GM10248 (cell line): ENCODE results near the gene ZNF408.
A peak's percentile ranks its signal among the peaks of the same experiment; 100 is the strongest.

Experiments used
- CTCF ChIA-PET: fragments of 300-600 bp; sonication (Branson Sonifier 250); formaldehyde crosslinking; extraction: SDS; loops from one replicate; lab custom pipeline; 2021; ENCODE audit warnings: antibody characterized with exemption; lab: Yijun Ruan, JAX
- POLR2A ChIA-PET: fragments of 350-650 bp; sonication (Branson Sonifier 250); formaldehyde crosslinking; extraction: SDS; loops from one replicate; lab custom pipeline; 2020; ENCODE audit warnings: antibody characterized with exemption; lab: Yijun Ruan, JAX
- DNase-seq: peaks from one replicate; pipeline ENCODE4 v3.0.0; 2012; ENCODE audit errors: extremely low spot score
- CTCF ChIP-seq: IDR thresholded peaks from 2 replicates; pipeline ENCODE4 v1.5.1; 2012; ENCODE audit warnings: mild to moderate bottlenecking, low read depth; ENCODE audit errors: extremely low read depth, missing control alignments, control extremely low read depth

Gene ZNF408

GRCh38 chr11:46700241-46701077 is at the start of gene ZNF408, which contains the start of gene ARHGAP1:
ZNF408 (plus strand) TSS chr11:46701031; CDS start chr11:46701048, 17 bp downstream.
ARHGAP1 (minus strand) TSS chr11:46700619; CDS start chr11:46696107, 4,512 bp downstream.
- POLR2A ChIA-PET: interaction anchor here (0.5 to 1.1 kb wide), 5 partner anchors 9 to 964 kb away, joined by 3 to 6 read pairs (median 5); no protein-coding TSS in a partner anchor
- CTCF ChIA-PET: interaction anchor here (0.8 to 1.5 kb wide), 4 partner anchors 10 to 83 kb away, joined by 3 to 4 read pairs (median 3); partner anchors contain the start of genes ATG13 and HARBI1
- peak; percentile 97 for DNase-seq
- no peak for TF ChIP-seq CTCF

- CTCF ChIA-PET: no interaction called here
- POLR2A ChIA-PET: no interaction called here
- TF ChIP-seq CTCF: no peak
- no peak for DNase-seq
These were observed 45.2 kb upstream of the ZNF408 start for GRCh38 chr11:46655631-46656030.

- ChIA-PET CTCF (interaction anchor here (1.2 to 1.4 kb wide), 2 partner anchors 13 to 17 kb away, joined by 4 to 6 read pairs; no protein-coding TSS in a partner anchor), POLR2A (interaction anchor here (0.7 kb wide), 1 partner anchor 27 kb away, joined by 3 read pairs; no protein-coding TSS in a partner anchor)
- no peak for TF ChIP-seq CTCF
- no peak for DNase-seq
These were observed 43.6 kb upstream of the ZNF408 start for GRCh38 chr11:46657186-46657585.

- DNase-seq: no peak
- CTCF ChIA-PET: interaction anchor here (1.3 to 1.4 kb wide), 2 partner anchors 16 to 40 kb away, joined by 4 to 6 read pairs; no protein-coding TSS in a partner anchor
These were observed 42.6 kb upstream of the ZNF408 start for GRCh38 chr11:46658259-46658658.

GRCh38 chr11:46659908-46660307 is 40.9 kb upstream of the ZNF408 start:
- no peak for TF ChIP-seq CTCF
- ChIA-PET POLR2A (no interaction called here), CTCF (interaction anchor here (0.7 to 1.5 kb wide), 2 partner anchors 9 to 26 kb away, joined by 3 to 4 read pairs; no protein-coding TSS in a partner anchor)
- no peak for DNase-seq

More at GRCh38 chr11:46658259-46658658, 42.6 kb upstream of the ZNF408 start:
- TF ChIP-seq CTCF: no peak
- POLR2A ChIA-PET: no interaction called here

GRCh38 chr11:46661836-46662235 is 39.0 kb upstream of the ZNF408 start:
- ChIA-PET POLR2A (no interaction called here), CTCF (no interaction called here)
- no peak for TF ChIP-seq CTCF
- DNase-seq: no peak
